Astrocyte (in vitro differentiated cells and primary cell): Measurements from ENCODE around the gene ZNF773. TPM values are rescaled to one million over a fixed set of nuclear protein-coding genes. Genes with fewer than 3 reads are reported as not detected.
A peak's percentile ranks its signal among the peaks of the same experiment; 100 is the strongest.

Experiments used
- DNase-seq: peaks from one replicate; pipeline ENCODE4 v3.0.0-alpha.2; 2010; ENCODE audit warnings: low read depth
- FAIRE-seq: peaks from 2 replicates; lab custom pipeline; 2011; peaks lifted over from hg19 to GRCh38; lab: Jason Lieb, UNC
- H2AFZ ChIP-seq: 2 replicates; pipeline ENCODE4 v1.6.0; 2012; ENCODE audit warnings: low read depth, low read length, inconsistent platforms
- H3K27ac ChIP-seq: 2 replicates; pipeline ENCODE4 v1.5.1; 2011; ENCODE audit warnings: low read depth, low read length, inconsistent platforms
- H3K27me3 ChIP-seq: 2 replicates; pipeline ENCODE4 v1.6.0; 2011; ENCODE audit warnings: low read length, inconsistent platforms; ENCODE audit not compliant: insufficient read depth
- H3K36me3 ChIP-seq: 2 replicates; pipeline ENCODE4 v1.5.1; 2011; ENCODE audit warnings: low read length, inconsistent platforms; ENCODE audit not compliant: insufficient read depth
- H3K4me1 ChIP-seq: 2 replicates; pipeline ENCODE4 v1.5.1; 2011; ENCODE audit warnings: low read length, inconsistent platforms; ENCODE audit not compliant: insufficient read depth
- H3K4me2 ChIP-seq: 2 replicates; pipeline ENCODE4 v1.6.0; 2012; ENCODE audit warnings: low read length, inconsistent platforms
- H3K4me3 ChIP-seq: 2 replicates; pipeline ENCODE4 v1.5.1; 2011; ENCODE audit warnings: low read depth, mild to moderate bottlenecking, low read length, inconsistent platforms; ENCODE audit not compliant: insufficient read depth
- H3K79me2 ChIP-seq: 2 replicates; pipeline ENCODE4 v1.6.0; 2012; ENCODE audit warnings: mild to moderate bottlenecking, low read length, inconsistent platforms; ENCODE audit not compliant: insufficient read depth
- H3K9ac ChIP-seq: 2 replicates; pipeline ENCODE4 v1.6.0; 2012; ENCODE audit warnings: mild to moderate bottlenecking, low read length, inconsistent platforms
- H3K9me3 ChIP-seq: 2 replicates; pipeline ENCODE4 v1.5.1; 2012; ENCODE audit warnings: low read depth, mild to moderate bottlenecking, low read length, inconsistent platforms; ENCODE audit not compliant: insufficient read depth
- H4K20me1 ChIP-seq: 2 replicates; pipeline ENCODE4 v1.6.0; 2012; ENCODE audit warnings: low read length, inconsistent platforms; ENCODE audit not compliant: insufficient read depth
- H3K27ac Mint-ChIP-seq: one replicate; pipeline ENCODE4 v1.8.0; 2021; ENCODE audit warnings: mild to moderate bottlenecking, mixed read lengths; ENCODE audit not compliant: unreplicated experiment
- H3K27me3 Mint-ChIP-seq: one replicate; pipeline ENCODE4 v1.8.0; 2021; ENCODE audit warnings: low read depth, mixed read lengths; ENCODE audit not compliant: unreplicated experiment
- H3K36me3 Mint-ChIP-seq: one replicate; pipeline ENCODE4 v1.8.0; 2021; ENCODE audit warnings: low read depth, mixed read lengths; ENCODE audit not compliant: unreplicated experiment
- H3K4me1 Mint-ChIP-seq: one replicate; pipeline ENCODE4 v1.8.0; 2021; ENCODE audit warnings: low read depth, mixed read lengths; ENCODE audit not compliant: unreplicated experiment
- H3K4me3 Mint-ChIP-seq: one replicate; pipeline ENCODE4 v1.8.0; 2021; ENCODE audit warnings: mild to moderate bottlenecking, moderate library complexity, mixed read lengths; ENCODE audit not compliant: unreplicated experiment
- H3K9me3 Mint-ChIP-seq: one replicate; pipeline ENCODE4 v1.8.0; 2021; ENCODE audit warnings: mild to moderate bottlenecking, mixed read lengths; ENCODE audit not compliant: unreplicated experiment
- CTCF ChIP-seq: IDR thresholded peaks from 2 replicates; pipeline ENCODE4 v1.5.1; 2011; ENCODE audit warnings: low read depth, mild to moderate bottlenecking, inconsistent platforms, low read length, moderate library complexity; ENCODE audit not compliant: insufficient read depth
- EZH2 ChIP-seq: IDR thresholded peaks from 2 replicates; pipeline ENCODE4 v1.6.1; 2012; ENCODE audit warnings: mild to moderate bottlenecking, low read length, inconsistent platforms; ENCODE audit not compliant: insufficient read depth
- total RNA-seq: library from RNA; stranded (reverse); gene quantifications from 2 replicates; pipeline ENCODE4 v1.2.1, GENCODE V29; 2021

ZNF773 gene
- total RNA-seq, 1 donor from 2014 or later, result 11.4 TPM

GRCh38 chr19:57506163-57506562, 6.4 kb downstream of the ZNF773 start:
- Mint-ChIP-seq H3K27me3 (no peaks in the 10 kb centered on the region), H3K4me3 (no peak overlapping the region), H3K9me3 (peaks cover 24% of the 10 kb centered on the region), H3K27ac (no peak overlapping the region), H3K4me1 (peaks cover 2% of the 10 kb centered on the region), H3K36me3 (peaks cover 72% of the 10 kb centered on the region)
- Histone ChIP-seq H3K9ac (no peak overlapping the region), H3K4me1 (no peaks in the 10 kb centered on the region), H3K36me3 (peaks cover 26% of the 10 kb centered on the region), H3K79me2 (peaks cover 29% of the 10 kb centered on the region), H3K9me3 (peaks cover 19% of the 10 kb centered on the region), H2AFZ (no peak overlapping the region), H4K20me1 (peaks cover 4% of the 10 kb centered on the region), H3K4me3 (no peak overlapping the region), H3K4me2 (no peak overlapping the region), H3K27ac (no peak overlapping the region), H3K27me3 (no peaks in the 10 kb centered on the region)
- FAIRE-seq (no peak), DNase-seq (no peak)
- TF ChIP-seq EZH2 (no peak), CTCF (no peak)

GRCh38 chr19:57511484-57511883, 11.7 kb downstream of the ZNF773 start:
- no peak overlapping the region for H3K9ac ChIP-seq
- H3K9me3 ChIP-seq, result peaks cover 29% of the 10 kb centered on the region
- H3K27ac ChIP-seq, result no peak overlapping the region
- Mint-ChIP-seq H3K4me1 (no peaks in the 10 kb centered on the region), H3K9me3 (peaks cover 57% of the 10 kb centered on the region), H3K27ac (no peak overlapping the region), H3K27me3 (no peaks in the 10 kb centered on the region), H3K36me3 (peaks cover 81% of the 10 kb centered on the region), H3K4me3 (no peak overlapping the region)
- no peaks in the 10 kb centered on the region for H3K27me3 ChIP-seq
- no peak overlapping the region for H3K4me3 ChIP-seq
- no peak for DNase-seq
- H3K4me1 ChIP-seq, result no peaks in the 10 kb centered on the region
- no peak overlapping the region for H2AFZ ChIP-seq
- peaks cover 10% of the 10 kb centered on the region for H3K36me3 ChIP-seq
- H3K79me2 ChIP-seq, result no peaks in the 10 kb centered on the region
- TF ChIP-seq EZH2, result no peak
- no peak overlapping the region for H3K4me2 ChIP-seq
- FAIRE-seq, result no peak
- H4K20me1 ChIP-seq, result no peaks in the 10 kb centered on the region

- Histone ChIP-seq H3K36me3 (no peaks in the 10 kb centered on the region), H2AFZ (no peak overlapping the region), H3K4me3 (no peak overlapping the region), H3K27ac (no peak overlapping the region), H4K20me1 (no peaks in the 10 kb centered on the region), H3K79me2 (no peaks in the 10 kb centered on the region), H3K9ac (no peak overlapping the region), H3K4me1 (no peaks in the 10 kb centered on the region), H3K27me3 (no peaks in the 10 kb centered on the region), H3K4me2 (no peak overlapping the region), H3K9me3 (peaks cover 17% of the 10 kb centered on the region)
- H3K36me3 Mint-ChIP-seq, result peaks cover 78% of the 10 kb centered on the region
- no peaks in the 10 kb centered on the region for H3K27me3 Mint-ChIP-seq
- FAIRE-seq, result no peak
- no peak overlapping the region for H3K27ac Mint-ChIP-seq
- peaks cover 61% of the 10 kb centered on the region for H3K9me3 Mint-ChIP-seq
- TF ChIP-seq EZH2 (no peak), CTCF (no peak)
- no peaks in the 10 kb centered on the region for H3K4me1 Mint-ChIP-seq
- peak; percentile 42 for DNase-seq
- no peak overlapping the region for H3K4me3 Mint-ChIP-seq
These were observed 13.1 kb downstream of the ZNF773 start for GRCh38 chr19:57512845-57513244.
